NCI-H748 (cell line): ENCODE measurements around the gene CCL22.
"Not testable (repeated sequence)": the region's sequence is repeated elsewhere in the genome, so short reads cannot be mapped to it uniquely, and the experiment has no call there.

Source experiments
- DNase-seq: peaks from one replicate; lab custom pipeline; 2025; ENCODE audit not compliant: unreplicated experiment; lab: John Stamatoyannopoulos, UW

The CCL22 gene

GRCh38 chr16:57391300-57391699 lies 32.7 kb downstream of the CCL22 start:
- DNase-seq, result no peak

- no peak for DNase-seq
Observed at GRCh38 chr16:57391708-57392107, 33.1 kb downstream of the CCL22 start.

GRCh38 chr16:57392694-57393093 lies 34.1 kb downstream of the CCL22 start:
- DNase-seq, result no peak

GRCh38 chr16:57394444-57394843 lies 35.9 kb downstream of the CCL22 start:
- DNase-seq, result peak; percentile 13

GRCh38 chr16:57395026-57395425 lies 36.4 kb downstream of the CCL22 start:
- DNase-seq, result no peak

- DNase-seq, result no peak
Observed at GRCh38 chr16:57396786-57397185, 38.2 kb downstream of the CCL22 start.

GRCh38 chr16:57397493-57397892 lies 38.9 kb downstream of the CCL22 start:
- DNase-seq, result not testable (repeated sequence)

GRCh38 chr16:57401943-57402640 lies 43.5 kb downstream of the CCL22 start:
- no peak for DNase-seq

GRCh38 chr16:57403965-57404817 lies 45.6 kb downstream of the CCL22 start, which contains the start of gene CCL17:
TSS of gene CCL17 (plus strand) at chr16:57404767. CDS start at chr16:57413933, 9,166 bp downstream.
- no peak for DNase-seq

- DNase-seq, result no peak
Observed at GRCh38 chr16:57405097-57405496, 46.5 kb downstream of the CCL22 start.

GRCh38 chr16:57406881-57407280 lies 48.3 kb downstream of the CCL22 start:
- DNase-seq, result no peak

GRCh38 chr16:57407521-57408353 lies 49.2 kb downstream of the CCL22 start:
- no peak for DNase-seq

GRCh38 chr16:57409065-57409464 lies 50.5 kb downstream of the CCL22 start:
- DNase-seq, result no peak

GRCh38 chr16:57409870-57410587 lies 51.4 kb downstream of the CCL22 start:
- peak; percentile 15 for DNase-seq

GRCh38 chr16:57411362-57411976 lies 52.9 kb downstream of the CCL22 start:
- no peak for DNase-seq

- no peak for DNase-seq
Observed at GRCh38 chr16:57412584-57412983, 54.0 kb downstream of the CCL22 start.

- DNase-seq, result no peak
Observed at GRCh38 chr16:57413301-57413730, 54.7 kb downstream of the CCL22 start.

- DNase-seq, result no peak
Observed at GRCh38 chr16:57413733-57414132, 55.1 kb downstream of the CCL22 start.
